AG10803 (cell line): ENCODE data around the gene IL22RA1.

Source experiments
- DNase-seq: peaks from one replicate; pipeline ENCODE4 v3.0.0; 2010; ENCODE audit warnings: low read depth
- H3K4me3 ChIP-seq: 2 replicates; pipeline ENCODE4 v1.5.1; 2011; ENCODE audit warnings: mild to moderate bottlenecking, low read length, control low read depth
- TF ChIP-seq, protein P1 (sequence below): conservative IDR thresholded peaks from 2 replicates; pipeline ENCODE4 v1.5.1; 2011; ENCODE audit warnings: mild to moderate bottlenecking, low read length, control low read depth, inconsistent platforms

The IL22RA1 gene

GRCh38 chr1:24177161-24177560 is 34.2 kb upstream of the IL22RA1 start:
- DNase-seq: no peak
- TF ChIP-seq, protein P1, sequence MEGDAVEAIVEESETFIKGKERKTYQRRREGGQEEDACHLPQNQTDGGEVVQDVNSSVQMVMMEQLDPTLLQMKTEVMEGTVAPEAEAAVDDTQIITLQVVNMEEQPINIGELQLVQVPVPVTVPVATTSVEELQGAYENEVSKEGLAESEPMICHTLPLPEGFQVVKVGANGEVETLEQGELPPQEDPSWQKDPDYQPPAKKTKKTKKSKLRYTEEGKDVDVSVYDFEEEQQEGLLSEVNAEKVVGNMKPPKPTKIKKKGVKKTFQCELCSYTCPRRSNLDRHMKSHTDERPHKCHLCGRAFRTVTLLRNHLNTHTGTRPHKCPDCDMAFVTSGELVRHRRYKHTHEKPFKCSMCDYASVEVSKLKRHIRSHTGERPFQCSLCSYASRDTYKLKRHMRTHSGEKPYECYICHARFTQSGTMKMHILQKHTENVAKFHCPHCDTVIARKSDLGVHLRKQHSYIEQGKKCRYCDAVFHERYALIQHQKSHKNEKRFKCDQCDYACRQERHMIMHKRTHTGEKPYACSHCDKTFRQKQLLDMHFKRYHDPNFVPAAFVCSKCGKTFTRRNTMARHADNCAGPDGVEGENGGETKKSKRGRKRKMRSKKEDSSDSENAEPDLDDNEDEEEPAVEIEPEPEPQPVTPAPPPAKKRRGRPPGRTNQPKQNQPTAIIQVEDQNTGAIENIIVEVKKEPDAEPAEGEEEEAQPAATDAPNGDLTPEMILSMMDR: no peak

DNA sequence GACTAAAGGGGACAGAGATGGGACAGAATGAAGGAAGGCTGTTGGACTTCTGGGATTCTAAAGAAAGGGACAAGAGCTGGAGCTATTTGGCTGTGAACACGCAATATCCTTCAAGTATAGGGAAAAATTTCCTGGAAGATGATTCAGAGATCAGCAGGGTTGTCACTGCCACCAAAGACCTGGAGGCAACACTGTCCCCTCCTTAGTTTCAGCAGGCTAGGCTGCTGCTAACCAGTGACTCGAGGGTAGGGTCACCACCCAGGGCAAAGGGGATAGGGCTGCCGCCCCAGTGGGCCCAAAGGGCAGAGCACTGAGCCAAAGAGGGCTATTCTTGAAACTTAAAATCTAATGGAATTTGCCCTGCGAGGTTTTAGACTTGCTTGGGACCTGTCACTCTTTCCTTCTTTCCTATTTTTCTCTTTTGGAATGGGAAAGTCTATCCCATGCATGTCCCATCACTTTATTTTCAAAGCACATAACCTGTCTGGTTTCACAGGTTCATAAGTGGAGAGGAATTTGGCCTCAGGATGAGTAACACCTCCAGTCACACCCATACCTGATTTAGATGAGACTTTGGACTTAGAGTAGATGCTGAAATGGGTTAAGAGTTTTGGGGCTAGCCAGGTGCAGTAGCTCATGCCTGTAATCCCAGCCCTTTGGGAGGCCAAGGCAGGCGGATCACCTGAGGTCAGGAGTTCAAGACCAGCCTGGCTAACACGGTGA is 32.3 kb upstream of the IL22RA1 start:
- no peak overlapping the region for H3K4me3 ChIP-seq
- TF ChIP-seq, protein P1: no peak
- no peak for DNase-seq

More at GRCh38 chr1:24177161-24177560, 34.2 kb upstream of the IL22RA1 start:
- H3K4me3 ChIP-seq: no peak overlapping the region

GRCh38 chr1:24173638-24174575 is 31.0 kb upstream of the IL22RA1 start:
- TF ChIP-seq, protein P1: no peak
- DNase-seq: no peak
- H3K4me3 ChIP-seq: no peak overlapping the region

DNA sequence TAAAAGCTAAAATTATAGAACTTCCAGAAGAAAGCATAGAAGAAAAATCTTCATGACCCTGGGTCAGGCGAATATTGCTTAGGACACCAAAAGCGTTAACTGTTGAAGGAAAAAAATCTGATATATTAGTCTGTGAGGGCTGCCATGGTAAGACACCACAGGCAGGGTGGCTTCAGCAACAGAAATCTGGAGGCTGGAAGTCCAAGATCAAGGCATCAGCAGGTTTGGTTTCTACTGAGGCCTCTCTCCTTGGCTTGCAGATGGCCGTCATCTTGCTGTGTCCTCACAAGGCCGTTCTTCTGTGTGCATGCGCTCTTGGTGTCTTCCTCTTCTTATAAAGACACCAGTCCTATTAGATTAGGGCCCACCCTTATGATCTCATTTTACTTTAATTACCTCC is 29.7 kb upstream of the IL22RA1 start:
- TF ChIP-seq, protein P1: no peak
- no peak overlapping the region for H3K4me3 ChIP-seq
- DNase-seq: no peak

DNA sequence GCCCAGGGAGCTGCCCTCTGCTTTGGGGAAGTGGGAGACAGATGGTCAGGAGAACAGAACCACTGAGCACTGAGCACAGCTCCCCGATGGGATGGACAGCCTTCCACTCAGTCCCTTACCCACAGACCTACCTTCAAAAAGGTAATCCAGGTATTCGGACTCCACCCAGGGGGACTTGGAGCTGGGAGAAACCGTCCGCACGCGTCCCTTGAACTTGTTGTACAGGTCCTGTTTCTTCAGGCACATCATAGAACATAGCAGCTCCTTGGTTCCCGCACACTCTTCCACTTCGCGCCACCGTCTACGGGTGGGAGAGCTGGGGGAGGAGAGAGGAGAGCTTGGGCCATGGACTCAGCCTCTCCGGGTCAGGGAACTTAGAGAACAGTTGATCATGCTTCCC is 26.3 kb upstream of the IL22RA1 start:
- TF ChIP-seq, protein P1: no peak
- no peak overlapping the region for H3K4me3 ChIP-seq
- DNase-seq: no peak

GRCh38 chr1:24168245-24168644 is 25.3 kb upstream of the IL22RA1 start:
- no peak for DNase-seq
- H3K4me3 ChIP-seq: no peak overlapping the region
- TF ChIP-seq, protein P1: no peak

GRCh38 chr1:24167008-24167407 is 24.1 kb upstream of the IL22RA1 start:
- DNase-seq: no peak
- no peak overlapping the region for H3K4me3 ChIP-seq
- TF ChIP-seq, protein P1: no peak
